NCI-H82 (cell line): ENCODE results near the gene PIGX.

ENCODE experiments used
- DNase-seq: peaks from one replicate; lab custom pipeline; 2025; lab: John Stamatoyannopoulos, UW

PIGX gene

DNA sequence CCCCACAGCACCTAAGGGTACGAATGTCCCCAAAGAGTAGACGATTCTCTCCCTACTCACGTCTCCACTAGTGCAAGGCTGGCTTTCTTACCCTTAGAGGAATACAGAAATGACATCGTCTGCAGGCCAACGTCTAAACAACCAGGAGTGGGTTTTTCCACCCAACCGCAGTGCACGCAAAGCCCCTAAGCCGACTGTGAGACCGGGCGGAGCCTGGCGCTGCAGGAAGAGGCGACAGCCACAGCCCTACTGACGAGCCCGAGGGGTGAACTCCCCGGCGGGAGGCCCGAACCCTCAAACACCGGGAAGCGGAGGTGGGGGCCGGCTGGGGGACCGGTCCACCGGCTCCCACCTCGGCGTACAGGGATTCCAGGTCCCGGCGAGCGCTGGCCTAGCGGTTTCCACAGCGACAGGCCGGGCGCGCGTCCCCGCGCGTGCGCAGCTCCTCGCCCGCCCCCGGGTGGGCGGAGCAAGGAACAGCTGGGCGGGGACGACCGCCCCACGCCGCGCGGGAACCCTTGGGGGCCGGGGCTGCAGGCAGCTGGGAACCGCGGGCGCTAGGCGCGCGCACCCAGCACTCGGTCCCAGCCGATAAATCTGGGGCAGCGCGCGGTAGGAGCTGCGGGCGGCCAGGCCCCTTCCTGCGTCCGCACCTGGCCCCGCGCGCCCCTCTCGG is at the start of gene PIGX, which contains the start of gene CEP19:
Gene PIGX (plus strand): TSS at position 540 of the 676 bp plus-strand sequence.
Gene CEP19 (minus strand): TSS at position 413 of the 676 bp plus-strand sequence. CDS start 3,593 bp downstream, outside the sequence.
- DNase-seq: peak; percentile 95

- DNase-seq: peak; percentile 69
Observed at GRCh38 chr3:196662711-196663571, 49.2 kb upstream of the PIGX start.

DNA sequence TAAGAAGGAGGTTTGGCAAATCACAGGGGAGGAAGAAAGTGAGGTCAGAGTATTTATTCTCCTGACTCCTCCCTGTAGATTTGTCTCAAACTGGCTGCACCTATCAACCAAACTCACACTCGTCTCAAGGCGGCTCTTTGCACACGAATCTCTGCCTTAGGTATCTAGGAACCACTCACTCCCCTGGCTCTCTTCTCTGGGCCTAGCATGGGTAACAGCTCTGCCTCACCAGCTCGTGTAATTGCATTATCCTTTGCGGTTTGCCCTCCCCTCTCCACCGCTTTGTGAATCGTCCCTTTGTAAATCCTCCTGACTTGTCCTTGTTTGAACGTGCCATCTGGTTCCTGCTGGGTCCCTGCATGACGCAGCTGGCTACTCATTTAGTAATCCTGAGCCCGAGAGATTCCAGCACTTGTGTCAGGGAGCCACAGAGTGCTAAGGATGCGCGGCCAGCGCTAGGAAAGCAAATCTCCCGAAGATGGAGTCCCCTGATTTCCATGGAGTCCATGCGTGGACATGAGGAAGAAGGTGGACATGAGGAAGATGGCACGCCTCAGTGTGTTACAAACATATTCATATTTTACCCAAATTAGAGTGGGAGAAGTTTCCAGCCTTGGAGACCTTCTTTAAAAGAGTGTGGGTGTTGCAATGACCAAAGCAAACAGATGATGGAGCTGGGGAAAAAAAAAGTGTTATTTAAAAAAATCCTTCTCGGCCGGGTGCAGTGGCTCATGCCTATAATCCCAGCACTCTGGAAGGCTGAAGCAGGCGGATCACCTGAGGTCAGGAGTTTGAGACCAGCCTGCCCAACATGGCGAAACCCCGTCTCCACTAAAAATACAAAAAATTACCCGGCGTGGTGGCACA is 45.9 kb upstream of the PIGX start:
- peak; percentile 100 for DNase-seq

GRCh38 chr3:196667056-196667825 is 44.9 kb upstream of the PIGX start:
- DNase-seq: peak; percentile 35

DNA sequence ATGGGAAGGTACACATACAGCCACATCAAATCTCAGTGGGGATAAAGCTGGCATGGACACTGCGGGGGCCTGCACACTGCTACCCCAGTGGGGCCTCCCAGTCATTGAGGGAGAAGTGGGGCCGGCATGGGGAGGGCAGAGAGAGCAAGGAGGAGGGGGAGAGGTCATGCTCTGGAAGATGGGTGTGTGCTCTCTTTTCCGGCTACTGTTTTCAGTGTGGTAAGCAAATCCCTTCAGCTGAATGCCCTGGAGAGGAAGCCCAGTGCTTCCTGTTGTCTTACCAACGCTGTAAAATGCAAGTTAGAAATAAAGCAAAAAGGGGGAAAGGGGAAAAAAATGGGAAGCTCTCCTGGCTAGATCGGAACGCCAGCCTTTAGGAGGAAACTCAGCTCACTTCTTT is 41.8 kb upstream of the PIGX start:
- no peak for DNase-seq

DNA sequence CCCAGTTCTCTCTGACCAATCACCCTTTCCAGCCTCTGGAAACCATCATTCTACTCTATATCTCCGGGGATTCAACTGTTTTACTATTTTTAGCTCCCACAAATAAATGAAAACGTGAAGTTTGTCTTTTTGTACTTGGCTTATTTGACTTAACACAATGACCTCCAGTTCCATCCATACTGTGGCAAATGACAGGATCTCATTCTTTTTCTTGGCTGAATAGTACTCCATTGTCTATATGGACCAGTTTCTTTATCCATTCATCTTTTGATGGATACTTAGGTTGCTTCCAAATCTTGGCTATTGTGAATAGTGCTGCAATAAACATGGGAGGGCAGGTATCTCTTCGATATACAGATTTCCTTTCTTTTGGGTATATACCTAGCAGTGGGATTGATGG is 38.5 kb upstream of the PIGX start:
- no peak for DNase-seq

DNA sequence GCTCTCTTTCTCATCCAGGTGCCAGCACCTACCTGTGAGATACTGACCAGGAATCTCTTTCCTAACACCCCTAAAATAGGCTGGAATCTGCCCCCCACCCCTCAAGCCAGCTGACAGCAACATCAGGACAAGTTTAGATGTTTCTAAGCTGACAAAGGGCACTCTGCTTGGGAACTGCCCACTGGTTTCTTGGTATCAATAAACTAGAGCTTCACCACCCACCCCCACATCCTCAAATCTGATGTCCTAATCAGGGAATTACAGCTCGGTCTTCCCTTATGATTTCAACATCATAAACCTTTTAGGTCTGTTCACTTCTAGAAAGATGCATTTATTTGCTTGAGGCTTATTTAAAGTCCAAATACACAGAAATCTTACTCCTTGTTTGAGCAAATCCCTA is 34.8 kb upstream of the PIGX start:
- DNase-seq: no peak

GRCh38 chr3:196677931-196678330 is 34.2 kb upstream of the PIGX start:
- DNase-seq: no peak

- peak; percentile 97 for DNase-seq
Observed at GRCh38 chr3:196684548-196685407, 27.4 kb upstream of the PIGX start.

- DNase-seq: no peak
Observed at GRCh38 chr3:196686436-196686835, 25.7 kb upstream of the PIGX start.

DNA sequence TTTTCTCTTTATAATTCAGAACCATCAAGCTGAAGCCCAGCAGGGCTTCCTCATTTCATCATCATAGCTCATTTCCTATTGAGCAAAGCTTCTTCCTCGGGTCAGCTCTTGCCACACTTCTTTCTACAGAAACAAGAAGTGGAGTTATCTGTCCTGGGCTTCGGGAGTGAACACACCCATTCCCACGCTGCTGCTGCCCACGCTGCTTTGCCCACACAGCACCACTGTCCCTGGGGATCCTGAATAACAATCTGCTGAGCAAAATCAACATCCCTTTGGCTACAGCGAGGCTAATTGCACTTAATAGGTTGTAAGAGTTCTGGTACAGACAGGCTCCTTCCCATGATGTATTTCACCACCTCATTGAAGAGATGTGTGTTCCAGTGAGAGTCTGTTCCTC is 23.8 kb upstream of the PIGX start:
- no peak for DNase-seq

GRCh38 chr3:196689941-196690660 is 22.1 kb upstream of the PIGX start:
- DNase-seq: no peak

DNA sequence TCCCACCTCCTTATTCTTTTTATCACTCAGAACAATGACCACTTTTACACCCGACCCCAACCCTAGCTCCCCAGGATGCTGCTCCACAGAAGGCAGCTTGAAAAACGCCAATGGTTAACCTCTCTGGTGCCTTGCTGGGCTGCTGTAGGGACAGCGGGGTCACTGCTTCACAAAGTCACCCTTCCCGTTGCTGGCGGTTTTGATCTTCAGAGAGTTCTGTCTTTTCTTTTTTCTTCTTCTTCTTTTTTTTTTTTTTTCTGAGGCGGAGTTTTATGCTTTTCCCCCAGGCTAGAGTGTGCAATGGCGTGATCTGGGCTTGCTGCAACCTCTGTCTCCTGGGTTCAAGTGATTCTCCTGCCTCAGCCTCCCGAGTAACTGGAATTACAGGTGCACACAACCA is 20.8 kb upstream of the PIGX start:
- no peak for DNase-seq

- no peak for DNase-seq
Observed at GRCh38 chr3:196694202-196694638, 18.0 kb upstream of the PIGX start.

- DNase-seq: no peak
Observed at GRCh38 chr3:196694941-196695848, 17.0 kb upstream of the PIGX start.

DNA sequence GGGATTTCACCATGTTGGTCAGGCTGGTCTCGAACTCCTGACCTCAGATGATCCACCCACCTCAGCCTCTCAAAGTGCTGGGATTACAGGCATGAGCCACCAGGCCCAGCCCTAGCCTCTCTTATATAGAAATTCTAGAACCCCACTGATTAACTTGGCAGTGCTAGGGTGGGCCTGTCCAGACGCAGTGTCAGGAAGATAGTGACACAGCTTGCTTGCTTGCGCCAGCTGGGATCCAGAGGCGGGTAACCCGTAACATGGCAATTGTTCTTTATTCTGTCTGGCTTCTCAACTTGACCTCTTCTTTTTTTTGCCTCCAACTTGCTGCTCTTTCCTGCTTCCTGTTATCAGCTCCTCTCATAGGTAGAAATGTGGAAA is 16.3 kb upstream of the PIGX start:
- DNase-seq: no peak

- DNase-seq: no peak
Observed at GRCh38 chr3:196697270-196697669, 14.9 kb upstream of the PIGX start.

- no peak for DNase-seq
Observed at GRCh38 chr3:196699749-196700148, 12.4 kb upstream of the PIGX start.

DNA sequence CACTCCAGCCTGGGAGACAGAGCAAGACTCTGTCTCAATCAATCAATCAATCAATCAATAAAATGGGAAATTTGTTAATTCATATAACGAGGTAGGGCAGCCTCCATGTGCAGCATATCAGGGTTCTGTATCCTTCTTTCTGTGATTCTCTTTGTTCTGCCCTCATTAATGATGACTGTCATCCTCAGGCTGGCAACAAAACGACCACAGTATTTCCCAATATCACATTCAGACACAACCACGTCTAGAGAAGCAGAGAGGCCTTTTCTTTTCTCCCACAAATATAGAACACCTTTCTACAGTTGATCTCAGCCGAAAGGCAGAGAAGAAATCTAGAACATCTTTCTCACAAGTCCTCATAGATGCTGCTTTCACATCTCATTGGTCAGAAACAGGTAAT is 11.4 kb upstream of the PIGX start:
- no peak for DNase-seq
